BE2C (cell line): ENCODE measurements around the gene SND1.
A peak's percentile ranks its signal among the peaks of the same experiment; 100 is the strongest.

Experiments
- DNase-seq: peaks from one replicate; pipeline ENCODE4 v3.0.0-alpha.2; 2020
- H3K27me3 ChIP-seq: fragments of 250-450 bp; sonication (Bioruptor Pico); 2 replicates; pipeline ENCODE4 v1.5.1; 2020; ENCODE audit warnings: mild to moderate bottlenecking
- H3K36me3 ChIP-seq: fragments of 250-450 bp; sonication (Bioruptor Pico); 2 replicates; pipeline ENCODE4 v1.5.1; 2020; ENCODE audit warnings: mild to moderate bottlenecking
- H3K4me1 ChIP-seq: fragments of 250-450 bp; sonication (Bioruptor Pico); 2 replicates; pipeline ENCODE4 v1.5.1; 2020
- H3K4me3 ChIP-seq: 2 replicates; pipeline ENCODE4 v1.5.1; 2011; ENCODE audit warnings: low read depth, low read length
- H3K9me3 ChIP-seq: fragments of 250-450 bp; sonication (Bioruptor Pico); 2 replicates; pipeline ENCODE4 v1.5.1; 2020
- TF ChIP-seq, protein P1 (sequence below): IDR thresholded peaks from 2 replicates; pipeline ENCODE4 v1.5.1; 2012; ENCODE audit warnings: mild to moderate bottlenecking, low read depth, low read length

Gene SND1

DNA sequence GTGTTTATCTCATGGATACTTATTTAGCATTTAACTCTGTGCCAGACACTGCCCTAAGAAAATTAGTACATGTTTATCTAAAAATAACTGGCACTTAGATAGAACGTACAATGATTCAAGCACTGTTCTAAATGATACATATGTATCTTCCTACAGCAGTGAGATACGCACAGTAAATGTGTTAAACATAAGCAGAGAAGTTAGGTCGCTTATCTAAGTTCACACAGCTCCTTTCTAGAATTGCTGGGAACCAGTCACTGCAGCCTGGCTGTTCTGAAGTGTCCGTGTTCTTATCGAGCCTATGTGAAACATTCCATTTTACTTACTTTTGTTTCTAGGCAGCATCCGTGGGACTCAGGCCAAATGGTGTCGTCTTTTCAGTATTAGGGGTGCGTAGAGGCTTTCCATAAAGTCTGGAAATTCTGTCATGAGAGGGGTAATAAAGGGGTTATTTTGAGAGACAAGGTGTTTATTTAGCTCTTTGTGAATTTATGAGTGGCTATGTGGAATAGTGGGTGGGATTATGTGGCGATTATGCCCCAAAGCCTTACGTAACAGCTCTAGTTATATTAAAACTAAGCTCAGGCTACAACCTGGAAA lies 186.9 kb downstream of the SND1 start:
- TF ChIP-seq, protein P1, sequence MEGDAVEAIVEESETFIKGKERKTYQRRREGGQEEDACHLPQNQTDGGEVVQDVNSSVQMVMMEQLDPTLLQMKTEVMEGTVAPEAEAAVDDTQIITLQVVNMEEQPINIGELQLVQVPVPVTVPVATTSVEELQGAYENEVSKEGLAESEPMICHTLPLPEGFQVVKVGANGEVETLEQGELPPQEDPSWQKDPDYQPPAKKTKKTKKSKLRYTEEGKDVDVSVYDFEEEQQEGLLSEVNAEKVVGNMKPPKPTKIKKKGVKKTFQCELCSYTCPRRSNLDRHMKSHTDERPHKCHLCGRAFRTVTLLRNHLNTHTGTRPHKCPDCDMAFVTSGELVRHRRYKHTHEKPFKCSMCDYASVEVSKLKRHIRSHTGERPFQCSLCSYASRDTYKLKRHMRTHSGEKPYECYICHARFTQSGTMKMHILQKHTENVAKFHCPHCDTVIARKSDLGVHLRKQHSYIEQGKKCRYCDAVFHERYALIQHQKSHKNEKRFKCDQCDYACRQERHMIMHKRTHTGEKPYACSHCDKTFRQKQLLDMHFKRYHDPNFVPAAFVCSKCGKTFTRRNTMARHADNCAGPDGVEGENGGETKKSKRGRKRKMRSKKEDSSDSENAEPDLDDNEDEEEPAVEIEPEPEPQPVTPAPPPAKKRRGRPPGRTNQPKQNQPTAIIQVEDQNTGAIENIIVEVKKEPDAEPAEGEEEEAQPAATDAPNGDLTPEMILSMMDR: no peak
- DNase-seq: no peak
- no peaks in the 10 kb centered on the region for H3K27me3 ChIP-seq
- H3K4me3 ChIP-seq: no peak overlapping the region
- no peaks in the 10 kb centered on the region for H3K36me3 ChIP-seq
- no peaks in the 10 kb centered on the region; the same call in 1 of the 2 replicates for H3K4me1 ChIP-seq
- H3K9me3 ChIP-seq: no peaks in the 10 kb centered on the region

DNA sequence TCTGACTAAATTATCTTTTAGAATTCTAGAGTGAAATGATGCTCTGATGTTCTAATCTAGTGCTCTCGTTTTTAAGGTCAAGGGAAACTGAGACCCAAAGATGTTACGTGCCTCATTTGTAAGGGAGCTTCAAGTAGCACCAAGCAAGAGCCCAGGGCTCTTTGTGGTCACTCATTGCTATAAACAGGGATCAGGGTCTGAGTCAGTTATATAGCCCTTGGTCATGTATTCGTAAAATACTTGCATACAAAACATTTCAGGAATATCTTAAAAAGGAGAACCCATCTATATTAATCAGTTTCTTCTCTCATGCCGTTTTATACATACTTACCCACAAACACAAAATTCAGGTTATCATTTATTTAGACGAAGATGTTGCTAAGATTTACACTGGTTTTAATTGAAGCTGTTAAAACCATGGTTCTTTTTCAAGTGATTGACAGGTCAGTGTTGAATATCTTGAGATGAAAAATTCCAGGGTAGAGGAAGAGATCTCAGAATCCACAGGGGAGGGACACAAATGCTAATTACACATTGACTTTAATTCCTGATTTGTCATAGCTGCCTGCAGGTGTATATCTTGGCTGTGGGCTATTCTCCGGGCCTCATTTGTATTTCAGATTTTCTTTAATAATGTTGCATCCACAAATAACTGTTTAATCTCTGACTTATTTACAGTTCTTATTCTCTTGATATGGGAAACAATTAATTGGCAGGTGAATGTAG lies 188.4 kb downstream of the SND1 start:
- Histone ChIP-seq H3K4me3 (no peak overlapping the region), H3K4me1 (peaks cover 8% of the 10 kb centered on the region), H3K9me3 (no peaks in the 10 kb centered on the region), H3K36me3 (no peaks in the 10 kb centered on the region), H3K27me3 (no peaks in the 10 kb centered on the region)
- TF ChIP-seq, protein P1: no peak
- DNase-seq: no peak

DNA sequence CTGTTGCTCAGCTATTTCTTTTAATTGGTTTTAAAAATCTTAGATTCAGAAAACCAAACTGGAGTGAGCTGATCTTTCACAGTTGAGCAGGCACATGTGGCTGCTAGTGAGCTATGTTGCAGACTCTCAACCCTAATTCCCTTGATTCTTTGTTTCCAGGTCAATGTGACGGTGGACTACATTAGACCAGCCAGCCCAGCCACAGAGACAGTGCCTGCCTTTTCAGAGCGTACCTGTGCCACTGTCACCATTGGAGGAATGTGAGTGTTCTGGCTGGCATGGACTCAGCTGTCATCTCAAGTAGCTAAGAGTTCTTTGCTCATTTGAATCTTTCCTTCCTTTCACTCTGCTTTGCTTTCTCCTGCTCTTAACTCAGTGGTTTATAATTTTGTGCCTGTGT lies 192.2 kb downstream of the SND1 start:
- no peaks in the 10 kb centered on the region for H3K9me3 ChIP-seq
- no peaks in the 10 kb centered on the region; the same call in 1 of the 2 replicates for H3K36me3 ChIP-seq
- TF ChIP-seq, protein P1: no peak
- H3K27me3 ChIP-seq: no peaks in the 10 kb centered on the region
- no peak overlapping the region for H3K4me3 ChIP-seq
- peaks cover 8% of the 10 kb centered on the region for H3K4me1 ChIP-seq
- DNase-seq: no peak

DNA sequence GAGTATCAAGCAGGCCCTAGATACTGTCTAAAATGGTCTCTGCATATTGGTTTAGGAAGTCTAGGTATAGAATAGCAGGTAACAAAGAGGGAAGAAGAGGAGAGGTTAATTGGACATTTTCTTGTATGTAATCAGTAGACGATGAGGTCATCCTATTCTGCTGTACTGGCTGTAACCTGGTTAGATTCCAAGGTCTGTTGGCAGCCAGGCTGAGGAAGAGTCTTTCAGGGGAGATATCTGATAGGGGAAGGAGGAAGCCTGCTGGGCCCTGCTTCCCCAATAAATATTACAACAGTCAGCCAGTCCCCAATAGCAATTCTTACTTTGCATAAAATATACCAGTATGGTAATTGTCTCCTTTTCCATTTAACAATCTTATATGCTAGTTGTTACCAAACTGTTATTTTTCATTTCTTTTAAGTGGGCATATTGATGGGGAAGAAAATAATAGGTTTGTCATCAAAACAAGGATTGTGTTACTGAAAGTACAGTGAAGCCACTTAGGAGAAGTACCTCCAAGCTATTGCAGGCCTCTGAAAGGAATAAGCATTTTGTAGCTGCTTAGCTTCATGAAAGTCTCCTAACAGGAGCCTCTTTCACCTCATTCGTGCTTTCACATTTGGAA lies 192.8 kb downstream of the SND1 start:
- TF ChIP-seq, protein P1: no peak
- DNase-seq: peak; percentile 46
- no peaks in the 10 kb centered on the region; the same call in 1 of the 2 replicates for H3K36me3 ChIP-seq

DNA sequence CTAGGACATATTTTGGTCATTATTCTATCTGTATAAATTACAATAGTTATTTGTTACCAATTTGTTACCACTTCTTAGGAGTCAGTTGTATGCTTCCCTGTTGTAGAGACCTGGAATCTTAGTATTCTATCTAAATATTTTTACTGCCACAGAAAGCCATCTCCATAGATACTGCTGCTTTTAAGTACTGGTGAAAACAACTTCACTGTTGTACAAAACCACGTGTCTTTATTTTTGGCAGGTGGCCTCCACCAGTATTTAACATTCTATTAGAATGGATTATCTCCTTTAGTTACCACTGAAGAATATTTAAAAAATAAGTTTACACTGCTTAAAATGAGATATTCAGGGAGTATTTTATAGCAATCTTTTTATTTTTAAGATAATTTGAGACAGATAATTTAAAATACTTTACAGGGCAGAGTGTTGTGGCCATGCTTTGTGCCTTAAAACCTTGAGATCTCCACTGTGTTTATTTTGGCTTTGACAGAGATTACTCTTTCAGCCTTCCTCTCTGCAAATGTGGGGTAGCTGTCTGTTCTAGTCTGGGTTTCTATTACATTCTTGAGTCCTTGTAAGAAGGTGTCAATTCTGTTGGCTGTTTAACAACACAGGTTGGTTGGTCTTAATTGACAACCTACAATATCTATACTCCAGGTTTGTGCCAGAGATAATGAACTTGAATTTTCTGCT lies 193.7 kb downstream of the SND1 start:
- no peaks in the 10 kb centered on the region for H3K27me3 ChIP-seq
- no peak for DNase-seq
- H3K9me3 ChIP-seq: no peaks in the 10 kb centered on the region
- TF ChIP-seq, protein P1: no peak
- no peaks in the 10 kb centered on the region; the same call in 1 of the 2 replicates for H3K36me3 ChIP-seq
- H3K4me1 ChIP-seq: peaks cover 8% of the 10 kb centered on the region
- no peak overlapping the region for H3K4me3 ChIP-seq

More for the DNA sequence above, 192.8 kb downstream of the SND1 start:
- H3K4me3 ChIP-seq: no peak overlapping the region
- peaks cover 8% of the 10 kb centered on the region for H3K4me1 ChIP-seq
- H3K27me3 ChIP-seq: no peaks in the 10 kb centered on the region
- H3K9me3 ChIP-seq: no peaks in the 10 kb centered on the region
